PC-3 (cell line): ENCODE results near the gene TTLL9. TPM values are rescaled to one million over a fixed set of nuclear protein-coding genes. Genes with fewer than 3 reads are reported as not detected.

ENCODE experiments used
- ATAC-seq: fragments of 200-7000 bp; cut with Tn5 transposase; 2 replicates; pipeline ENCODE4 v1.9.1; 2020; ENCODE audit warnings: mild to moderate bottlenecking, moderate library complexity
- BruUV-seq: library from RNA; stranded (reverse); fragments of 400-500 nt; replicated peaks from 2 replicates; lab custom pipeline; 2021; lab: Mats Ljungman, UMichigan
- CTCF ChIA-PET: fragments of 300-600 bp; sonication (Branson Sonifier 250); formaldehyde crosslinking; loops from one replicate; lab custom pipeline; 2022; ENCODE audit warnings: antibody characterized with exemption; lab: Charles Lee
- POLR2A ChIA-PET: fragments of 300-600 bp; sonication (Branson Sonifier 250); formaldehyde crosslinking; loops from one replicate; lab custom pipeline; 2022; ENCODE audit warnings: antibody characterized with exemption; ENCODE audit not compliant: unreplicated experiment; lab: Charles Lee
- DNase-seq: peaks from one replicate; pipeline ENCODE4 v3.0.0-alpha.2; 2015
- H2AFZ ChIP-seq: fragments of 300-600 bp; sonication (generic); 2 replicates; pipeline ENCODE4 v1.6.0; 2016; ENCODE audit warnings: antibody characterized with exemption, low read length
- H3F3A ChIP-seq: fragments of 300-600 bp; sonication (generic); one replicate; pipeline ENCODE4 v1.6.0; 2017; ENCODE audit warnings: antibody characterized with exemption, low read length, control low read depth, mild to moderate bottlenecking; ENCODE audit not compliant: unreplicated experiment
- H3K27ac ChIP-seq: fragments of 300-600 bp; sonication (generic); 2 replicates; pipeline ENCODE4 v1.5.1; 2016; ENCODE audit warnings: mild to moderate bottlenecking, low read length
- H3K27me3 ChIP-seq: fragments of 300-600 bp; sonication (generic); 2 replicates; pipeline ENCODE4 v1.6.1; 2016; ENCODE audit warnings: low read length, mixed read lengths
- H3K36me3 ChIP-seq: fragments of 300-600 bp; sonication (generic); 2 replicates; pipeline ENCODE4 v1.6.1; 2016; ENCODE audit warnings: low read depth, mixed run types, low read length, mixed read lengths
- H3K4me1 ChIP-seq: fragments of 300-600 bp; sonication (generic); 2 replicates; pipeline ENCODE4 v1.5.1; 2016; ENCODE audit warnings: low read length; ENCODE audit not compliant: insufficient read depth
- H3K4me2 ChIP-seq: fragments of 300-600 bp; sonication (generic); 2 replicates; pipeline ENCODE4 v1.6.0; 2016; ENCODE audit warnings: low read length
- H3K4me3 ChIP-seq: fragments of 300-600 bp; sonication (generic); 2 replicates; pipeline ENCODE4 v1.5.1; 2016; ENCODE audit warnings: mild to moderate bottlenecking, low read length, mixed read lengths
- H3K79me2 ChIP-seq: fragments of 300-600 bp; sonication (generic); 2 replicates; pipeline ENCODE4 v1.6.1; 2017; ENCODE audit warnings: low read length, mixed read lengths
- H3K9ac ChIP-seq: fragments of 300-600 bp; sonication (generic); 2 replicates; pipeline ENCODE4 v1.6.0; 2016; ENCODE audit warnings: mild to moderate bottlenecking, low read length
- H3K9me2 ChIP-seq: fragments of 300-600 bp; sonication (generic); replicated peaks from 2 replicates; pipeline ENCODE4 v1.6.1; 2016; ENCODE audit warnings: mixed run types, low read length, mixed read lengths
- H3K9me3 ChIP-seq: fragments of 300-600 bp; sonication (generic); 2 replicates; pipeline ENCODE4 v1.6.1; 2016; ENCODE audit warnings: low read length, mixed read lengths
- H4K20me1 ChIP-seq: fragments of 300-600 bp; sonication (generic); 2 replicates; pipeline ENCODE4 v1.6.1; 2016; ENCODE audit warnings: low read length, mixed read lengths
- CTCF ChIP-seq: fragments of 300-600 bp; sonication (generic); conservative IDR thresholded peaks from 2 replicates; pipeline ENCODE4 v1.5.1; 2017; ENCODE audit warnings: antibody characterized with exemption, low read depth, mild to moderate bottlenecking, low read length
- EZH2 ChIP-seq: fragments of 300-600 bp; sonication (generic); IDR thresholded peaks from one replicate; pipeline ENCODE4 v1.6.1; 2017; ENCODE audit warnings: antibody characterized with exemption, mild to moderate bottlenecking, low read length; ENCODE audit not compliant: unreplicated experiment
- EZH2phosphoT487 ChIP-seq: fragments of 300-600 bp; sonication (generic); IDR thresholded peaks from 2 replicates; pipeline ENCODE4 v1.6.1; 2018; ENCODE audit warnings: mild to moderate bottlenecking, antibody characterized with exemption, low read length, borderline replicate concordance
- intact Hi-C: fragments of 100-400 bp; cut with micrococcal nuclease; formaldehyde crosslinking; loops from 2 replicates; pipeline ENCODE4 v1.9.0; 2023
- total RNA-seq: library from RNA; depleted of rRNA; stranded (reverse); fragments of >200 nt; gene quantifications from 2 replicates; pipeline ENCODE4 v1.2.3, GENCODE V29; 2014

TTLL9 gene
- total RNA-seq, 1 experiment from 2014 or later: not detected

GRCh38 chr20:31843288-31843687, 27.1 kb upstream of the TTLL9 start:
- no peaks in the 10 kb centered on the region for H3K27me3 ChIP-seq
- TF ChIP-seq EZH2phosphoT487 (no peak), EZH2 (no peak), CTCF (no peak)
- H3K9me3 ChIP-seq: no peaks in the 10 kb centered on the region
- ChIA-PET CTCF (interaction anchor here (0.9 kb wide), 1 partner anchor 209 kb away, joined by 3 read pairs; no protein-coding TSS in a partner anchor), POLR2A (no interaction called here)
- no peak overlapping the region for H3K4me2 ChIP-seq
- DNase-seq: no peak
- H3K36me3 ChIP-seq: no peaks in the 10 kb centered on the region
- ATAC-seq: no peak
- H3K27ac ChIP-seq: no peak overlapping the region
- no peak overlapping the region for H3K4me3 ChIP-seq
- peaks cover 19% of the 10 kb centered on the region for H3K4me1 ChIP-seq
- no TSS peak for BruUV-seq
- intact Hi-C loops: no loop called here
- H3F3A ChIP-seq: no peaks in the 10 kb centered on the region
- H3K9ac ChIP-seq: no peak overlapping the region
- H3K9me2 ChIP-seq: no peaks in the 10 kb centered on the region
- H2AFZ ChIP-seq: no peak overlapping the region
- no peaks in the 10 kb centered on the region for H3K79me2 ChIP-seq
- H4K20me1 ChIP-seq: no peaks in the 10 kb centered on the region

- no peaks in the 10 kb centered on the region for H3K27me3 ChIP-seq
- no peak overlapping the region for H3K4me3 ChIP-seq
- POLR2A ChIA-PET: no interaction called here
These were observed 26.6 kb upstream of the TTLL9 start for GRCh38 chr20:31843881-31844280.

More at GRCh38 chr20:31843881-31844280, 26.6 kb upstream of the TTLL9 start:
- intact Hi-C loops: no loop called here
- Histone ChIP-seq H3K27ac (no peak overlapping the region), H3K4me1 (peaks cover 19% of the 10 kb centered on the region), H3K4me2 (no peak overlapping the region), H3K36me3 (no peaks in the 10 kb centered on the region), H3F3A (no peaks in the 10 kb centered on the region), H3K9me2 (no peaks in the 10 kb centered on the region), H4K20me1 (no peaks in the 10 kb centered on the region), H3K9ac (no peak overlapping the region), H3K79me2 (no peaks in the 10 kb centered on the region), H2AFZ (no peak overlapping the region), H3K9me3 (no peaks in the 10 kb centered on the region)
- no peak for TF ChIP-seq EZH2phosphoT487
- no peak for TF ChIP-seq CTCF
- no peak for TF ChIP-seq EZH2
- DNase-seq (no peak), ATAC-seq (no peak)
- CTCF ChIA-PET: no interaction called here
- no TSS peak for BruUV-seq
